K562 (cell line): ENCODE results near the gene SOX8. TPM values are rescaled to one million over a fixed set of nuclear protein-coding genes. Genes with fewer than 3 reads are reported as not detected.

Experiments
- ATAC-seq: fragments of 200-7000 bp; cut with Tn5 transposase; 3 replicates; pipeline ENCODE4 v1.9.1; 2020; ENCODE audit warnings: moderate library complexity
- BruUV-seq: library from RNA; stranded (reverse); fragments of 400-500 nt; replicated peaks from 2 replicates; lab custom pipeline; 2021; lab: Mats Ljungman, UMichigan
- CTCF ChIA-PET: fragments of 300-600 bp; formaldehyde crosslinking; extraction: SDS; loops from one replicate; lab custom pipeline; 2021; ENCODE audit warnings: low intra/inter-chr PET ratio; lab: Yijun Ruan, JAX
- POLR2A ChIA-PET: fragments of 300-600, 350-650 bp; sonication (Branson Sonifier 250); formaldehyde crosslinking; extraction: SDS; loops from one replicate; lab custom pipeline; 2021; ENCODE audit warnings: antibody characterized with exemption, inconsistent platforms; lab: Yijun Ruan, JAX
- DNase-seq, 4 experiments: peaks; one replicate each; pipeline versions ENCODE4 v3.0.0 to v3.0.0-alpha.2; 2011 to 2018; ENCODE audit warnings: low spot score in 3 of 4, mixed read lengths in 3 of 4; ENCODE audit errors: extremely low read depth in 1 of 4
- FAIRE-seq: peaks from 2 replicates; lab custom pipeline; 2011; peaks lifted over from hg19 to GRCh38; lab: Jason Lieb, UNC
- H2AFZ ChIP-seq: 2 replicates; pipeline ENCODE4 v1.6.0; 2011; ENCODE audit warnings: low read depth, low read length, control low read depth, inconsistent platforms
- H3K27ac ChIP-seq: fragments of 200-600 bp; 3 replicates; pipeline ENCODE4 v1.8.0; 2011; ENCODE audit warnings: low read depth, mild to moderate bottlenecking, control low read depth, inconsistent platforms, low read length, moderate library complexity, mixed read lengths; ENCODE audit errors: extremely low read depth
- H3K27me3 ChIP-seq, 2 experiments: fragments of 300-600 bp in 1 of 2; 2 replicates in 1 of 2; 3 replicates in 1 of 2; pipeline versions ENCODE4 v1.6.0 to v1.8.0; 2011; ENCODE audit warnings: inconsistent platforms in 2 of 2, low read length in 2 of 2, mild to moderate bottlenecking in 1 of 2, mixed read lengths in 1 of 2, moderate library complexity in 1 of 2; ENCODE audit not compliant: control insufficient read depth in 2 of 2, insufficient read depth in 2 of 2
- H3K36me3 ChIP-seq: fragments of 300-600 bp; 3 replicates; pipeline ENCODE4 v1.8.0; 2011; ENCODE audit warnings: mild to moderate bottlenecking, low read length, inconsistent platforms; ENCODE audit not compliant: control insufficient read depth, insufficient read depth
- H3K4me1 ChIP-seq, 2 experiments: fragments of 200-600 bp in 1 of 2; replicated peaks in 1 of 2; 2 replicates in 1 of 2; 3 replicates in 1 of 2; pipeline versions ENCODE4 v1.5.1 to v1.8.0; 2011; ENCODE audit warnings: inconsistent platforms in 2 of 2, low read length in 2 of 2, mild to moderate bottlenecking in 1 of 2, mixed read lengths in 1 of 2, moderate library complexity in 1 of 2; ENCODE audit not compliant: control insufficient read depth in 2 of 2, insufficient read depth in 2 of 2
- H3K4me2 ChIP-seq: 2 replicates; pipeline ENCODE4 v1.6.1; 2011; ENCODE audit warnings: low read length, control low read depth, inconsistent platforms, mixed read lengths; ENCODE audit not compliant: insufficient read depth
- H3K4me3 ChIP-seq: fragments of 200-600 bp; sonication (generic), shearing (Covaris generic); 2 replicates; pipeline ENCODE4 v1.5.1; 2016; ENCODE audit warnings: control low read depth, inconsistent platforms
- H3K79me2 ChIP-seq: fragments of 200-600 bp; 3 replicates; pipeline ENCODE4 v1.8.0; 2011; ENCODE audit warnings: low read length, inconsistent platforms; ENCODE audit not compliant: control insufficient read depth, insufficient read depth
- H3K9ac ChIP-seq, 2 experiments: 2 replicates each; pipeline versions ENCODE4 v1.6.0 to v1.6.1; 2011; ENCODE audit warnings: low read depth in 2 of 2, low read length in 2 of 2, control low read depth in 1 of 2, inconsistent platforms in 1 of 2, mild to moderate bottlenecking in 1 of 2, mixed read lengths in 1 of 2; ENCODE audit not compliant: insufficient read depth in 1 of 2
- H3K9me1 ChIP-seq: one replicate; pipeline ENCODE4 v1.6.0; 2011; ENCODE audit warnings: inconsistent platforms, mild to moderate bottlenecking, low read length, moderate library complexity; ENCODE audit not compliant: control insufficient read depth, insufficient read depth
- H3K9me3 ChIP-seq: replicated peaks from 2 replicates; pipeline ENCODE4 v1.5.1; 2011; ENCODE audit warnings: low read depth, low read length, inconsistent platforms; ENCODE audit not compliant: control insufficient read depth, insufficient read depth
- H4K20me1 ChIP-seq: replicated peaks from 2 replicates; pipeline ENCODE4 v1.6.1; 2011; ENCODE audit warnings: low read length, inconsistent platforms, mixed read lengths; ENCODE audit not compliant: control insufficient read depth, insufficient read depth
- MGA ChIP-seq: fragments of 450-650 bp; IDR thresholded peaks from 2 replicates; pipeline ENCODE4 v1.6.1; 2016; ENCODE audit warnings: mild to moderate bottlenecking, moderate library complexity
- PHB ChIP-seq: fragments of 250-450 bp; sonication (Bioruptor Pico); IDR thresholded peaks from 2 replicates; pipeline ENCODE4 v1.5.0; 2021
- THAP7 ChIP-seq: fragments of 250-450 bp; sonication (Bioruptor Pico); IDR thresholded peaks from 2 replicates; pipeline ENCODE4 v1.5.0; 2021
- ZNF655 ChIP-seq: fragments of 250-450 bp; sonication (Bioruptor Pico); IDR thresholded peaks from 2 replicates; pipeline ENCODE4 v1.5.0; 2021
- WGBS: fragments of 100-300 bp; shearing (Covaris generic); methylation state at CpG from one replicate; pipeline ENCODE4 v1.1.6; 2016; ENCODE audit warnings: low coverage, mixed read lengths; ENCODE audit not compliant: insufficient coverage; ENCODE audit errors: missing lambda C conversion rate; 5-methylcytosine and 5-hydroxymethylcytosine counted together
- in situ Hi-C: fragments of 300-500 bp; cut with MboI; formaldehyde crosslinking; loops from 4 replicates; pipeline ENCODE4 v1.15.0; 2018; ENCODE audit warnings: inconsistent platforms, mixed read lengths
- intact Hi-C: fragments of 100-400 bp; cut with micrococcal nuclease; formaldehyde crosslinking; loops from 2 replicates; pipeline ENCODE4 v1.14.2; 2022
- polyA plus RNA-seq, 8 experiments: library from polyadenylated mRNA; depleted of rRNA in 4 of 8; stranded (reverse) in 5 of 8; unstranded in 3 of 8; fragments of >200 nt; fragmentation: Nextera tagmentation in 2 of 8; fragmentation: Illumina TruSeq in 1 of 8; extraction: Ambion mirVana in 2 of 8; extraction: Trizol in 1 of 8; gene quantifications; 2 replicates each; pipeline versions ENCODE4 v1.2.1 to v1.2.3, GENCODE V29; 2011 to 2014; ENCODE audit warnings: inconsistent platforms in 1 of 8, missing spikeins in 1 of 8
- total RNA-seq, 7 experiments: library from RNA; depleted of rRNA in 6 of 7; stranded (reverse); fragments of >200 nt in 6 of 7; fragmentation: Illumina TruSeq in 2 of 7; extraction: Trizol in 2 of 7; gene quantifications; 2 replicates each; pipeline versions ENCODE4 v1.2.1 to v1.2.3, GENCODE V29; 2011 to 2021; ENCODE audit warnings: low replicate concordance in 1 of 7

The SOX8 gene
- total and polyA plus RNA-seq, 9 of the 15 experiments (the other 6 are each of a cell fraction or from before 2014, with no cell fraction given) = 0.07 to 0.15 (median 0.15) TPM; not detected in 6

GRCh38 chr16:969508-970385 lies 11.8 kb upstream of the SOX8 start (continued):
- no peak for TF ChIP-seq THAP7 (CRISPR knock-in tag)

GRCh38 chr16:970386-970765 lies 11.2 kb upstream of the SOX8 start:
- H4K20me1 ChIP-seq = peaks cover 5% of the 10 kb centered on the region; the same call in 1 of the 2 replicates
- DNase-seq (no peak), ATAC-seq (peak; percentile 67), FAIRE-seq (no peak)
- 0 out of 3 replicates have a peak, but pooled peaks cover 8% of the 10 kb centered on the region for H3K79me2 ChIP-seq
- 2% methylated on average over 24 of the region's 42 CpGs for WGBS
- no TSS peak for BruUV-seq
- intact Hi-C loops = no loop called here
- ChIA-PET POLR2A (interaction anchor here (0.5 kb wide), 1 partner anchor 850 kb away, joined by 3 read pairs; no protein-coding TSS in a partner anchor), CTCF (no interaction called here)
- H3K36me3 ChIP-seq = no peaks in the 10 kb centered on the region; the same call in 2 of the 3 replicates
- peak overlapping the region; percentile 80 for H3K27ac ChIP-seq
- peaks cover 4 to 50% of the 10 kb centered on the region in 2 experiments; a peak in 3 of 5 replicates for H3K4me1 ChIP-seq
- peak overlapping the region; percentile 96 for H3K4me3 ChIP-seq
- H3K27me3 ChIP-seq = peaks cover 33 to 44% of the 10 kb centered on the region in 2 experiments
- H3K9ac ChIP-seq = peak overlapping the region; percentile 83 to 96; a peak in 3 of 4 replicates
- H3K9me3 ChIP-seq = no peaks in the 10 kb centered on the region; the same call in 1 of the 2 replicates
- no peaks in the 10 kb centered on the region for H3K9me1 ChIP-seq
- H2AFZ ChIP-seq = peak overlapping the region; percentile 95
- in situ Hi-C loops = no loop called here
- peak overlapping the region; percentile 90 for H3K4me2 ChIP-seq
- no peak for TF ChIP-seq ZNF655 (CRISPR knock-in tag)
- TF ChIP-seq MGA = 0 out of 2 replicates have a peak, but pooled peaks have one; percentile 37
- TF ChIP-seq PHB (CRISPR knock-in tag) = no peak
